K562 (cell line): ENCODE measurements around the gene PCBP2.

ENCODE experiments used
- FOXM1 ChIP-seq, 2 experiments: fragments of 450-650 bp in 1 of 2; sonication (generic) in 1 of 2; formaldehyde crosslinking in 1 of 2; IDR thresholded peaks; 2 replicates each; pipeline versions ENCODE4 v1.6.1 to v1.9.0; 2017 to 2022; ENCODE audit warnings: low read depth in 2 of 2, mild to moderate bottlenecking in 2 of 2, missing genetic modification reagents in 1 of 2, moderate library complexity in 1 of 2
- POLR2A ChIP-seq: fragments of 450-650 bp; conservative IDR thresholded peaks from 2 replicates; pipeline ENCODE4 v1.6.1; 2016
- SP1 ChIP-seq: sonication (generic); formaldehyde crosslinking; IDR thresholded peaks from 2 replicates; pipeline ENCODE4 v1.8.1; 2022; ENCODE audit warnings: mild to moderate bottlenecking, missing genetic modification reagents
- ZC3H8 ChIP-seq: fragments of 450-650 bp; IDR thresholded peaks from 2 replicates; pipeline ENCODE4 v1.6.1; 2017

GRCh38 chr12:53507603-53507885 is 55.6 kb downstream of the PCBP2 start:
- TF ChIP-seq POLR2A (no peak), FOXM1 (IDR thresholded peaks at IDR 0.05; ENCODE audit: low read depth) (no peak), FOXM1 (CRISPR knock-in tag; IDR thresholded peaks at IDR 0.05; ENCODE audit: low read depth) (no peak), ZC3H8 (no peak), SP1 (no peak)
